Measurements from ENCODE around the gene SLC2A4. TPM values are rescaled to one million over a fixed set of nuclear protein-coding genes. Genes with fewer than 3 reads are reported as not detected.

SLC2A4 gene
- total RNA-seq, 1 donor from 2014 or later: 0.90 TPM

GRCh38 chr17:7304179-7304578 is 22.7 kb downstream of the SLC2A4 start:
- no peak for DNase-seq (ENCODE audit: low read depth in 2 of 2)

- peak; percentile 99 to 100 for DNase-seq (ENCODE audit: low read depth in 2 of 2)
These were observed 25.6 kb downstream of the SLC2A4 start, which contains the start of gene EIF5A for GRCh38 chr17:7306911-7307685. Gene EIF5A, plus strand, starts transcription at chr17:7307628. Its CDS starts 2,008 bp downstream, at chr17:7309636.

- peak in 1 of 2 donors; percentile 38 for DNase-seq (ENCODE audit: low read depth in 2 of 2)
These were observed 26.4 kb downstream of the SLC2A4 start for GRCh38 chr17:7307686-7308624.

- peak; percentile 69 to 75 for DNase-seq (ENCODE audit: low read depth in 2 of 2)
These were observed 27.3 kb downstream of the SLC2A4 start for GRCh38 chr17:7308625-7309433.

GRCh38 chr17:7309628-7310027 is 28.1 kb downstream of the SLC2A4 start:
- no peak for DNase-seq (ENCODE audit: low read depth in 2 of 2)

GRCh38 chr17:7311110-7311705 is 29.7 kb downstream of the SLC2A4 start:
- no peak for DNase-seq (ENCODE audit: low read depth in 2 of 2)

GRCh38 chr17:7312432-7313087 is 31.0 kb downstream of the SLC2A4 start:
- DNase-seq (ENCODE audit: low read depth in 2 of 2): no peak

- no peak for DNase-seq (ENCODE audit: low read depth in 2 of 2)
These were observed 31.8 kb downstream of the SLC2A4 start for GRCh38 chr17:7313088-7313889.

- no peak for DNase-seq (ENCODE audit: low read depth in 2 of 2)
These were observed 32.6 kb downstream of the SLC2A4 start for GRCh38 chr17:7313890-7314718.

GRCh38 chr17:7314719-7315569 is 33.4 kb downstream of the SLC2A4 start, which contains the start of gene GPS2:
Gene GPS2, minus strand, starts transcription at chr17:7315360. Its CDS starts 308 bp downstream, at chr17:7315052.
- DNase-seq (ENCODE audit: low read depth in 2 of 2): peak; percentile 54 to 88

- no peak for DNase-seq (ENCODE audit: low read depth in 2 of 2)
These were observed 34.2 kb downstream of the SLC2A4 start for GRCh38 chr17:7315570-7316235.

- no peak for DNase-seq (ENCODE audit: low read depth in 2 of 2)
These were observed 35.8 kb downstream of the SLC2A4 start for GRCh38 chr17:7317161-7317803.

- no peak for DNase-seq (ENCODE audit: low read depth in 2 of 2)
These were observed 36.8 kb downstream of the SLC2A4 start for GRCh38 chr17:7318121-7318860.

- DNase-seq (ENCODE audit: low read depth in 2 of 2): no peak
These were observed 39.9 kb downstream of the SLC2A4 start for GRCh38 chr17:7321466-7321865.

- no peak for DNase-seq (ENCODE audit: low read depth in 2 of 2)
These were observed 41.1 kb downstream of the SLC2A4 start for GRCh38 chr17:7322520-7323194.
